DND-41 (cell line): ENCODE results near the gene BEX4.

Experiments
- ATAC-seq: fragments of 200-7000 bp; cut with Tn5 transposase; 3 replicates; pipeline ENCODE4 v1.9.1; 2021; ENCODE audit warnings: low read depth; ENCODE audit not compliant: insufficient read depth
- DNase-seq: peaks from one replicate; pipeline ENCODE4 v3.0.0-alpha.2; 2020
- H2AFZ ChIP-seq: 2 replicates; pipeline ENCODE4 v1.6.0; 2012; ENCODE audit warnings: low read depth, low read length
- H3K27ac ChIP-seq: 2 replicates; pipeline ENCODE4 v1.5.1; 2012; ENCODE audit warnings: low read length, inconsistent platforms
- H3K27me3 ChIP-seq: fragments of 200-600 bp; sonication (generic); 2 replicates; pipeline ENCODE4 v1.6.0; 2012; ENCODE audit warnings: low read length, mild to moderate bottlenecking, inconsistent platforms; ENCODE audit not compliant: insufficient read depth, poor library complexity
- H3K36me3 ChIP-seq: 2 replicates; pipeline ENCODE4 v1.5.1; 2012; ENCODE audit warnings: low read length, inconsistent platforms; ENCODE audit not compliant: insufficient read depth
- H3K4me1 ChIP-seq: 2 replicates; pipeline ENCODE4 v1.5.1; 2012; ENCODE audit warnings: mild to moderate bottlenecking, low read length; ENCODE audit not compliant: insufficient read depth
- H3K4me2 ChIP-seq: 2 replicates; pipeline ENCODE4 v1.6.0; 2012; ENCODE audit warnings: mild to moderate bottlenecking, moderate library complexity, low read length, inconsistent platforms; ENCODE audit not compliant: insufficient read depth
- H3K4me3 ChIP-seq, 2 experiments: fragments of 200-600 bp in 1 of 2; shearing (Covaris generic) in 1 of 2; 2 replicates each; pipeline ENCODE4 v1.5.1; 2012 to 2016; ENCODE audit warnings: inconsistent platforms in 2 of 2, low read length in 2 of 2, mild to moderate bottlenecking in 2 of 2, low read depth in 1 of 2, moderate library complexity in 1 of 2
- H3K79me2 ChIP-seq: 2 replicates; pipeline ENCODE4 v1.6.0; 2012; ENCODE audit warnings: low read length, inconsistent platforms; ENCODE audit not compliant: insufficient read depth
- H3K9ac ChIP-seq: 2 replicates; pipeline ENCODE4 v1.6.0; 2012; ENCODE audit warnings: low read depth, mild to moderate bottlenecking, inconsistent platforms, low read length, moderate library complexity
- H3K9me3 ChIP-seq: 2 replicates; pipeline ENCODE4 v1.5.1; 2012; ENCODE audit warnings: low read length, moderate library complexity, mild to moderate bottlenecking, inconsistent platforms; ENCODE audit not compliant: insufficient read depth, severe bottlenecking
- H4K20me1 ChIP-seq: 2 replicates; pipeline ENCODE4 v1.6.0; 2012; ENCODE audit warnings: low read length; ENCODE audit not compliant: insufficient read depth
- EZH2 ChIP-seq: IDR thresholded peaks from 3 replicates; pipeline ENCODE4 v1.6.1; 2012; ENCODE audit warnings: borderline replicate concordance, low read depth, mild to moderate bottlenecking, moderate library complexity, low read length, inconsistent platforms; ENCODE audit not compliant: severe bottlenecking
- TF ChIP-seq, protein P1 (sequence below): IDR thresholded peaks from 2 replicates; pipeline ENCODE4 v1.5.1; 2012; ENCODE audit warnings: borderline replicate concordance, low read length, moderate library complexity, mild to moderate bottlenecking; ENCODE audit not compliant: poor library complexity, severe bottlenecking; ENCODE audit errors: extremely low read depth

The BEX4 gene

DNA sequence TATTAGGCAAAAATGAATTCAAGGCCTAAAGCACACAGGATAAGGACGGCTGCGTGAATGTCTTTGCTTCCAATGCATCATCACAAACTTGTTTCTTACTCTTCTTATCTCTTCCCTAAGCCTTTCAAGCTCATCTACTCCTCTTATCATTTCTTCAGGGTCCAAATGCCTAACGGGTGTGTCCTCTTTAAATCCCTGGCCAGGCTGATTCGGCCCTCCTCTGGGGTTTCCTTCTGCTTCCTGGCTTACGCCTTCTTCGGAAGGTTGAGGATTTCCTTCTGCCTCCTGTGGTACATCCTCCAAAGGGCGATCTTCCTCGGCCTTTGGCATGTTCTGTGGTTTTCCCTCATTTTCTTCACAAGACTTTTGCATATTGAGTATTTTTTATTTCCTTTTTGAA lies 38.7 kb downstream of the BEX4 start:
- Histone ChIP-seq H3K4me1 (peaks cover 20% of the 10 kb centered on the region; the same call in 1 of the 2 replicates), H3K4me3 (peak overlapping the region in 1 of 2 experiments; percentile 87; a peak in 1 of 4 replicates), H3K4me2 (peak overlapping the region; percentile 68), H3K9ac (peak overlapping the region; percentile 76; the same call in 1 of the 2 replicates), H4K20me1 (no peaks in the 10 kb centered on the region), H3K9me3 (no peaks in the 10 kb centered on the region), H3K36me3 (peaks cover 3% of the 10 kb centered on the region; the same call in 1 of the 2 replicates), H2AFZ (no peak overlapping the region), H3K27ac (peak overlapping the region; percentile 83; the same call in 1 of the 2 replicates), H3K79me2 (peaks cover 10% of the 10 kb centered on the region), H3K27me3 (no peaks in the 10 kb centered on the region)
- ATAC-seq (no peak), DNase-seq (no peak)
- TF ChIP-seq, protein P1, sequence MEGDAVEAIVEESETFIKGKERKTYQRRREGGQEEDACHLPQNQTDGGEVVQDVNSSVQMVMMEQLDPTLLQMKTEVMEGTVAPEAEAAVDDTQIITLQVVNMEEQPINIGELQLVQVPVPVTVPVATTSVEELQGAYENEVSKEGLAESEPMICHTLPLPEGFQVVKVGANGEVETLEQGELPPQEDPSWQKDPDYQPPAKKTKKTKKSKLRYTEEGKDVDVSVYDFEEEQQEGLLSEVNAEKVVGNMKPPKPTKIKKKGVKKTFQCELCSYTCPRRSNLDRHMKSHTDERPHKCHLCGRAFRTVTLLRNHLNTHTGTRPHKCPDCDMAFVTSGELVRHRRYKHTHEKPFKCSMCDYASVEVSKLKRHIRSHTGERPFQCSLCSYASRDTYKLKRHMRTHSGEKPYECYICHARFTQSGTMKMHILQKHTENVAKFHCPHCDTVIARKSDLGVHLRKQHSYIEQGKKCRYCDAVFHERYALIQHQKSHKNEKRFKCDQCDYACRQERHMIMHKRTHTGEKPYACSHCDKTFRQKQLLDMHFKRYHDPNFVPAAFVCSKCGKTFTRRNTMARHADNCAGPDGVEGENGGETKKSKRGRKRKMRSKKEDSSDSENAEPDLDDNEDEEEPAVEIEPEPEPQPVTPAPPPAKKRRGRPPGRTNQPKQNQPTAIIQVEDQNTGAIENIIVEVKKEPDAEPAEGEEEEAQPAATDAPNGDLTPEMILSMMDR = no peak
- TF ChIP-seq EZH2 = no peak

DNA sequence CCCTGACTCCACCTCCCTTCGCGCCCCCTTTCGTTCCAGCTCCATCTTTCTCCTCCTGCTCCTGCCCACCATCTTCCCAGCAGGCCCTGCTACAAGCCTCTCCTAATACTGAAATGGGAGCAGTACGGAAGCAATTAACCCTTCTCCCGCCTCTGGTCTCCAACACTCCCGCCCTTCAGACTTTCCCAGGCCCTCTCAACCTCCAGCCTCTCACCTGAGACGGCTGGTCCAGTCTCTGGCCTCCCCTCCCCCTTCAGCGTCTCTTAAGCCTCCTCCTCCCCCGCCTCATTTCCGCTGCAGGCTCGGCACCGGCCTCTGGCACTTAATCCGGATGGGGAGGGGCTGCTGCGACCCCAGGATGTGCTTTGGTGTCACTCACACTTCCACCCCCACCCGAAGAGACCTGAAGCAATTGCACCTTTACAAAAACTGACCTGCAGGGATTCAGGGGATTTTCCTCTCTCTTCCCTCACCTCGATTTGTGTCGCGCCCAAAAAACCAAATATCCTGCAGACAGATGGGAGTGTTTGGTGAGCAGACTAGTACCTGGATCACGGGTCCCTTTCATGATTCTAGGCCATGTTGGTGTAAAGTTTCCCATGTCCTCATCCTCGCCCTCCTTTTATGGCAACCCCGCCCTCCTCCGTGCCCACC lies 39.4 kb downstream of the BEX4 start:
- TF ChIP-seq EZH2 = no peak
- TF ChIP-seq, protein P1 = no peak
- Histone ChIP-seq H3K4me3 (peak overlapping the region; percentile 51 to 87; a peak in 3 of 4 replicates), H3K9ac (peak overlapping the region; percentile 76), H3K36me3 (peaks cover 3% of the 10 kb centered on the region; the same call in 1 of the 2 replicates), H3K27ac (peak overlapping the region; percentile 83), H3K79me2 (peaks cover 10% of the 10 kb centered on the region), H3K27me3 (no peaks in the 10 kb centered on the region), H3K4me1 (peaks cover 20% of the 10 kb centered on the region; the same call in 1 of the 2 replicates), H3K9me3 (no peaks in the 10 kb centered on the region), H2AFZ (peak overlapping the region; percentile 85), H3K4me2 (peak overlapping the region; percentile 68), H4K20me1 (no peaks in the 10 kb centered on the region)
- DNase-seq (peak; percentile 72), ATAC-seq (peak; percentile 79)

DNA sequence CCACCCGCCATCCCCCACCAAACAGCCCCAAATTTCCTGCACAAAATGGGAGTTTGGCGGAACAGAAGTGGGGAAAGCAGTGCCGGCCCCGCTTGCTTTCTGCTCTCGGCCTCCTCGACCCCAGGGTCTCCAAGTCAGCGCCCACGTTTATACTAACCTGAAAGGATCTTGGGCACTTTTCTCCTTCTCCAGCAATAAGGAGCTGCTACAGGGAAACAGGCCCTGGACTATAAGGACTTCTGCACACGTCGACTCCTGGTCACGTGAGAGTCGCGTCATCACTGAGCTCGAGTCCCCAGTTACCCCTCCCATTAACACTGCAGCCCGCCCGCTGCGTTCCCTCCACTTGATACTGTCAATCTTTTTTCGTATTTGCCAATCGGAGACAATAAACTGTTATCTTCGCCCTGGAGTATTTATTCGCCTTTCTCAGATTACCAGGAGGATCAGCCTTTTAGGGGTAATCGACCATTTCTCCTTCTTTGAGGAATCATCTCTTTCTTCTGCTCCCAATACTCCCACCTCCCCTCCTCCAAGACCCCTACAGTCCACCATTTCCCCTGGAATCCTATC lies 40.1 kb downstream of the BEX4 start, which contains the start of gene TCEAL8:
TSS of gene TCEAL8 (minus strand) at position 235 of the 573 bp plus-strand sequence. CDS start 1,176 bp downstream, outside the sequence.
- peaks cover 10% of the 10 kb centered on the region for H3K79me2 ChIP-seq
- peak within 1 kb of the TSS; percentile 85 for H2AFZ ChIP-seq

More for the DNA sequence above, 40.1 kb downstream of the BEX4 start, which contains the start of gene TCEAL8:
- peak within 1 kb of the TSS; percentile 83 for H3K27ac ChIP-seq
- TF ChIP-seq, protein P1 = no peak
- no peak for TF ChIP-seq EZH2
- DNase-seq (peak; percentile 75), ATAC-seq (peak; percentile 88)
- no peaks in the 10 kb centered on the region for H3K9me3 ChIP-seq
- H3K4me1 ChIP-seq = peaks cover 20% of the 10 kb centered on the region; the same call in 1 of the 2 replicates
- peak within 1 kb of the TSS; percentile 68 for H3K4me2 ChIP-seq
- no peaks in the 10 kb centered on the region for H4K20me1 ChIP-seq
- peaks cover 3% of the 10 kb centered on the region; the same call in 1 of the 2 replicates for H3K36me3 ChIP-seq
- no peaks in the 10 kb centered on the region for H3K27me3 ChIP-seq
- H3K4me3 ChIP-seq = peak within 1 kb of the TSS; percentile 51 to 87; a peak in 3 of 4 replicates
- H3K9ac ChIP-seq = peak within 1 kb of the TSS; percentile 76
